ENCODE data around the gene EMILIN3.

Gene EMILIN3

GRCh38 chr20:41375846-41376245, 9.2 kb upstream of the EMILIN3 start (continued):
- TF ChIP-seq, protein P1, sequence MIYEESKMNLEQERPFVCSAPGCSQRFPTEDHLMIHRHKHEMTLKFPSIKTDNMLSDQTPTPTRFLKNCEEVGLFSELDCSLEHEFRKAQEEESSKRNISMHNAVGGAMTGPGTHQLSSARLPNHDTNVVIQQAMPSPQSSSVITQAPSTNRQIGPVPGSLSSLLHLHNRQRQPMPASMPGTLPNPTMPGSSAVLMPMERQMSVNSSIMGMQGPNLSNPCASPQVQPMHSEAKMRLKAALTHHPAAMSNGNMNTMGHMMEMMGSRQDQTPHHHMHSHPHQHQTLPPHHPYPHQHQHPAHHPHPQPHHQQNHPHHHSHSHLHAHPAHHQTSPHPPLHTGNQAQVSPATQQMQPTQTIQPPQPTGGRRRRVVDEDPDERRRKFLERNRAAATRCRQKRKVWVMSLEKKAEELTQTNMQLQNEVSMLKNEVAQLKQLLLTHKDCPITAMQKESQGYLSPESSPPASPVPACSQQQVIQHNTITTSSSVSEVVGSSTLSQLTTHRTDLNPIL (CRISPR knock-in tag; IDR thresholded peaks at IDR 0.05; ENCODE audit: low read depth) = no peak

GRCh38 chr20:41373931-41374920, 7.6 kb upstream of the EMILIN3 start:
- ATAC-seq = no peak; the same call in 1 of the 3 replicates
- TF ChIP-seq ZNF70 (CRISPR knock-in tag; IDR thresholded peaks at IDR 0.05) = no peak
- no peak for TF ChIP-seq OSR1 (CRISPR knock-in tag; IDR thresholded peaks at IDR 0.05)
- TF ChIP-seq PATZ1 (CRISPR knock-in tag; IDR thresholded peaks at IDR 0.05; ENCODE audit: borderline replicate concordance) = no peak
- no peak for TF ChIP-seq SNAI2 (CRISPR knock-in tag; IDR thresholded peaks at IDR 0.05)
- TF ChIP-seq ZNF8 (CRISPR knock-in tag; IDR thresholded peaks at IDR 0.05) = no peak
- TF ChIP-seq GLIS3 (CRISPR knock-in tag; IDR thresholded peaks at IDR 0.05) = no peak
- TF ChIP-seq TOX (CRISPR knock-in tag; IDR thresholded peaks at IDR 0.05; ENCODE audit: borderline replicate concordance) = no peak
- TF ChIP-seq CSDC2 (CRISPR knock-in tag; IDR thresholded peaks at IDR 0.05) = no peak
- TF ChIP-seq, protein P2, sequence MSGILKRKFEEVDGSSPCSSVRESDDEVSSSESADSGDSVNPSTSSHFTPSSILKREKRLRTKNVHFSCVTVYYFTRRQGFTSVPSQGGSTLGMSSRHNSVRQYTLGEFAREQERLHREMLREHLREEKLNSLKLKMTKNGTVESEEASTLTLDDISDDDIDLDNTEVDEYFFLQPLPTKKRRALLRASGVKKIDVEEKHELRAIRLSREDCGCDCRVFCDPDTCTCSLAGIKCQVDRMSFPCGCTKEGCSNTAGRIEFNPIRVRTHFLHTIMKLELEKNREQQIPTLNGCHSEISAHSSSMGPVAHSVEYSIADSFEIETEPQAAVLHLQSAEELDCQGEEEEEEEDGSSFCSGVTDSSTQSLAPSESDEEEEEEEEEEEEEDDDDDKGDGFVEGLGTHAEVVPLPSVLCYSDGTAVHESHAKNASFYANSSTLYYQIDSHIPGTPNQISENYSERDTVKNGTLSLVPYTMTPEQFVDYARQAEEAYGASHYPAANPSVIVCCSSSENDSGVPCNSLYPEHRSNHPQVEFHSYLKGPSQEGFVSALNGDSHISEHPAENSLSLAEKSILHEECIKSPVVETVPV (CRISPR knock-in tag; IDR thresholded peaks at IDR 0.05) = no peak
- TF ChIP-seq, protein P3, sequence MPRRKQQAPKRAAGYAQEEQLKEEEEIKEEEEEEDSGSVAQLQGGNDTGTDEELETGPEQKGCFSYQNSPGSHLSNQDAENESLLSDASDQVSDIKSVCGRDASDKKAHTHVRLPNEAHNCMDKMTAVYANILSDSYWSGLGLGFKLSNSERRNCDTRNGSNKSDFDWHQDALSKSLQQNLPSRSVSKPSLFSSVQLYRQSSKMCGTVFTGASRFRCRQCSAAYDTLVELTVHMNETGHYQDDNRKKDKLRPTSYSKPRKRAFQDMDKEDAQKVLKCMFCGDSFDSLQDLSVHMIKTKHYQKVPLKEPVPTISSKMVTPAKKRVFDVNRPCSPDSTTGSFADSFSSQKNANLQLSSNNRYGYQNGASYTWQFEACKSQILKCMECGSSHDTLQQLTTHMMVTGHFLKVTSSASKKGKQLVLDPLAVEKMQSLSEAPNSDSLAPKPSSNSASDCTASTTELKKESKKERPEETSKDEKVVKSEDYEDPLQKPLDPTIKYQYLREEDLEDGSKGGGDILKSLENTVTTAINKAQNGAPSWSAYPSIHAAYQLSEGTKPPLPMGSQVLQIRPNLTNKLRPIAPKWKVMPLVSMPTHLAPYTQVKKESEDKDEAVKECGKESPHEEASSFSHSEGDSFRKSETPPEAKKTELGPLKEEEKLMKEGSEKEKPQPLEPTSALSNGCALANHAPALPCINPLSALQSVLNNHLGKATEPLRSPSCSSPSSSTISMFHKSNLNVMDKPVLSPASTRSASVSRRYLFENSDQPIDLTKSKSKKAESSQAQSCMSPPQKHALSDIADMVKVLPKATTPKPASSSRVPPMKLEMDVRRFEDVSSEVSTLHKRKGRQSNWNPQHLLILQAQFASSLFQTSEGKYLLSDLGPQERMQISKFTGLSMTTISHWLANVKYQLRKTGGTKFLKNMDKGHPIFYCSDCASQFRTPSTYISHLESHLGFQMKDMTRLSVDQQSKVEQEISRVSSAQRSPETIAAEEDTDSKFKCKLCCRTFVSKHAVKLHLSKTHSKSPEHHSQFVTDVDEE (CRISPR knock-in tag; IDR thresholded peaks at IDR 0.05) = no peak
- no peak for TF ChIP-seq POU6F1 (CRISPR knock-in tag; IDR thresholded peaks at IDR 0.05; ENCODE audit: borderline replicate concordance, low read depth)
- TF ChIP-seq ESRRG (CRISPR knock-in tag; IDR thresholded peaks at IDR 0.05) = no peak
- TF ChIP-seq, protein P1 (CRISPR knock-in tag; IDR thresholded peaks at IDR 0.05; ENCODE audit: low read depth) = no peak
- no peak for TF ChIP-seq BACH2 (CRISPR knock-in tag; IDR thresholded peaks at IDR 0.05; ENCODE audit: borderline replicate concordance)
- TF ChIP-seq ZFP3 (CRISPR knock-in tag; IDR thresholded peaks at IDR 0.05) = no peak
- no peak for TF ChIP-seq RARB (CRISPR knock-in tag; IDR thresholded peaks at IDR 0.05)
- TF ChIP-seq ISL1 (CRISPR knock-in tag; IDR thresholded peaks at IDR 0.05) = no peak
- TF ChIP-seq TCF4 (CRISPR knock-in tag; IDR thresholded peaks at IDR 0.05; ENCODE audit: borderline replicate concordance) = no peak
- no peak for TF ChIP-seq ZNF565 (CRISPR knock-in tag; conservative IDR thresholded peaks at IDR 0.05; ENCODE audit: low read depth)
- no peak for TF ChIP-seq PPARA (CRISPR knock-in tag; IDR thresholded peaks at IDR 0.05; ENCODE audit: borderline replicate concordance)
